Activated CD4-positive, alpha-beta T cell treated with anti-CD3 and anti-CD28 coated beads, Interleukin-2, amount 50 U/mL, for 24 hours (primary cell): Measurements from ENCODE around the gene MRPS9.

Experiments
- DNase-seq, 2 donors: peaks; one replicate each; pipeline ENCODE4 v3.0.0-alpha.2; 2020; ENCODE audit warnings: low read depth in 1 of 2, low spot score in 1 of 2

Gene MRPS9

DNA sequence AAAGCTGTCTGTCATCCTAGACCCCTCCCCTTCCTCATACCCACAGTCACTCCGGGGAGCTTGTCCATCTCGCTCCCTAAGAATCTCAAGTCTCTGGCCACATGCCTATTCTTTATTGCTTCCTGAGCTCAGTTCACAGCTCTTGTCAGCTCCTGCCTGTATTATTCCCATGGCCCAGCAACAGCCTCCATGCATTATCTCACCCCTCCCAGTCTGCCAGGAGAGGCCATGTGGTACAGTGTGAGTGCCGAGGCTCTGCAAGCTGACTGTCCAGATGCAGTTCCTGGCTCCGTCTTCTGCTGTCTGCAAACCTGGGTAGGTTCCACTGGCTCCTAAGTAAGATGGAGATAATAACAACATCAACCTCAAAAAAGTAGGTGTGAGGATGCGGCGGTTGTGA, 79.7 kb downstream of the MRPS9 start:
- DNase-seq, result no peak

DNA sequence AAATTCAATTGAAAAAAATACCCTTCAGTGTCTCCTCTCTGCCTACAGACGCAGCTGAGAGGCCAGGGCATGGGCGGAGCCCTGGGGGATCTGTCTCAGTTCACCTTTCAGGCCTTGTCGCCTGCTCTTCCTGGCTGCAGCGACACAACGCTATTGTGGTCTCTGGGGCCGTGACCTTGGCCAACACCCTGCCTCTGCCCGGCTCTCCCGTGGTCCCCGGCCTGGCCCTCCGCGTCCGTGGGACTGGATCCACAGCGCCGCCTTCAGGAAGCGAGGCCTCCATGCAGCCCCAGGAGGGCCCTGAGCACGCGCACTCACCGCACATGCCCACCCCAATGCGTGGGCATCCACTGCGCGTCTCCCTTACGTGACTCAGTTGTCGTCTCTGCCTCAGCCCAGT, 81.1 kb downstream of the MRPS9 start:
- no peak for DNase-seq

GRCh38 chr2:105121434-105121833, 83.6 kb downstream of the MRPS9 start:
- no peak for DNase-seq

DNA sequence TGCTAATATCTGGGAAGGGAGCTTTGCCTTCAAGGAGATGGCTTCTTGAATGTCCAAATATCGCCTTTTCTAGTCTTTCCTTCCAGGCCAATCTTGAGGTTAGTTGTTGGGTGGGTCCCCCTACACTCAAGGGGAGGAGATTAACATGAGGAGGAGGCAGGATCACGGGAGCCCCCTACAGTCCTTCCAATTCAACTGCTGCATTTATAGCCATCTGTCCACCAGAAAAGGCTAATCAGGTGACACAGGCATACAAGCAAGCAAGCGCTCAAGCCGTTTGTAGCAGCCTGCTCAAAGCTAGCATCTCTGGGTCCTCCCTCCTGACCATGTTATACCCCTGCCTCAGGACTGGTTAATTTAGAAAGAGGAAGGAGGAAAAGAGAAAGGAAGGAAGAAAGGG, 87.6 kb downstream of the MRPS9 start:
- no peak for DNase-seq

- DNase-seq, result no peak
Observed at GRCh38 chr2:105125920-105126319, 88.1 kb downstream of the MRPS9 start.

GRCh38 chr2:105126336-105126735, 88.5 kb downstream of the MRPS9 start:
- DNase-seq, result no peak

DNA sequence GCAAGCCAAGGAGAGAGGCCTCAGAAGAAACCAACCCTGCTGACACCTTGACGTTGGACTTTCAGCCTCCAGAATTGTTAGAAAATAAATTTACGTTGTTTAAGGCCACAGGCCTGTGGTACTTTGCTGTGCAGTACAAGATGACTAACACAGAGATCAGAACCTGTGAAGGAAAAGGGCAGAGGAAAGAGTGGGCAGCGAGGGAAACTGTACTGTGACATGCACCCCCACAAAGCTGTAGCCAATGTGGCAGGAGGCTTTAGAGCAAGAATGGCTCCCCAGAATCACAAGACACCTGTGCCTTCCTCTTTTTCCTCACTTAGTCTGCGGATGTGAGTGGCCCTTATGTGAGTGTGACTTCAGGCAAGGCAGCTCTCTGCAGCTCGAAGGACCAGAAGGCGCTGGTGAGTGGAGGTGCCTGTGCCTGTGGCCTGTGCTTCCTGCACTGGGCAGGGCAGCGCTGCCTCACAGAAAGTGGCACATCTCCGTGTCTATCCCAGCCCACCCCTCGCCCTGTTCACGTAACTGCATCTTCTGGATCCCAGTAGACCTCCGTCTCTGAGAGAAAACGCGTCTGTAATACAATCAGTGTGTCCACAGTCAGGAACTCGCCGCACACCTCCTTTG, 89.5 kb downstream of the MRPS9 start:
- DNase-seq, result no peak

GRCh38 chr2:105129722-105130232, 91.9 kb downstream of the MRPS9 start:
- DNase-seq, result no peak

GRCh38 chr2:105130546-105130945, 92.7 kb downstream of the MRPS9 start:
- no peak for DNase-seq

GRCh38 chr2:105134081-105134480, 96.2 kb downstream of the MRPS9 start:
- DNase-seq, result no peak

- DNase-seq, result no peak
Observed at GRCh38 chr2:105135436-105135835, 97.6 kb downstream of the MRPS9 start.

DNA sequence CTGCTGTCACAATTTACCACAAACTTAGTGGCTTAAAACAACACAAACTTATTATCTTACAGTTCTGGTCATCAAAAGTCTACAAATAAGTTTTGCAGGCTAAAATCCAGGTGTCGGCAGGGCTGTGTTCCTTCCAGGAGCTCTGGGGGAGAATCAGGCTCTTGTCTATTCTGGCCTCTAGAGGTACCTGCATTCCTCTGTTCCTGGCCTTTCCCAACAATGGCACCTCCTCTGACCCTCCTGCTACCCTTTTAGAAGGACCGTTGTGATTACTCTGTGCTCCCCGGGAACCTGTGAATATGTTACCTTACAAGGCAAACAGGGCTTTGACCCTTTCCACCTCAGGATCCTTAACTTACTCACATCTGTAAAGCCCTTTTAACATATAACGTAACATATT, 98.5 kb downstream of the MRPS9 start:
- no peak for DNase-seq

GRCh38 chr2:105138643-105139042, 100.8 kb downstream of the MRPS9 start:
- no peak for DNase-seq

DNA sequence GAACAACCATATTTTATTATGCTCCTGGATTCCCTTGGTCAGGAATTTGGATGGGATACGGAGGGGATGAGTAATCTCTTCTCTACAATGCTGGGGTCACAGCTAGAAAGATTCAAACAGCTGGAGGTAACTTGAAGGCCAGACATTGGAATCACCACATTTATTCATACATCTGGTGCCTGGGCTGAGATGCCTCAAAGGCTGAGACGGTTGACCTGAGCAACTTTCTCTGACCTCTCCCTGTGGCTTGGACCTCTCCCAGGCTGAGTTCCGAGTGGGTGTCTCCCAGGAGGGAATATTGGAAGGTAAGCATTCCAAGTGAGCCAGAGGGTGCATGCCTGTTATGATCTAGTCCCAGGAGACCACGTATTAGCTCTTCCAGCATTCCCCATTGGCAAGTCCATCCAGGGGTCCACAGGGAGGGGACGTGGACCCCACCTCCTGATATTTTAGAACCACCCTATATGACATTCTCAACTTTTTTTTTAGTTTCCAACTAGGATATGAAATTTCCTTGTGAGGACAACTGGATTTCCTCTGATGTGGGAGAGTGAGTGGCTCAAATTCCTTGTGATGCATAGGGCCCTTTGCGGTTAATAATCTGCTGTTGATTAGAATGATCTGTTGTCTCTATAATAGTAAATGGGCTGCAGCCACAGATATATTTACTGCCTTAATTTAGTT, 101.8 kb downstream of the MRPS9 start:
- DNase-seq, result no peak

DNA sequence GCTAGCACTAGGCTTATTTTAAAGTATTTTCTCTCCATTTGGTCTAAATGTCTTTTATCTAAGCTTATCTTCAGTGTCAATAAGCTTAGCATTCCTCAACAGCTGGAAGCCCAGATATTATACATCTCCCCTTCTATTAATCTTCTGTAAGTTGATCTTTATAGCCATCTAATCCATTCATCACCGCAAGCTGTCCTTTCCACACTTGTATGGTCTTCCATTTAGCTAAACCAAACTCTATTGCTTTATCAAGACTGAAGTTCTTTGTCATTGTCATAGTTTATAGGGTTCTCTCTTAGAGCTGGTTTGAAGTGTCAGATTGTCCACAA, 102.3 kb downstream of the MRPS9 start:
- DNase-seq, result no peak

DNA sequence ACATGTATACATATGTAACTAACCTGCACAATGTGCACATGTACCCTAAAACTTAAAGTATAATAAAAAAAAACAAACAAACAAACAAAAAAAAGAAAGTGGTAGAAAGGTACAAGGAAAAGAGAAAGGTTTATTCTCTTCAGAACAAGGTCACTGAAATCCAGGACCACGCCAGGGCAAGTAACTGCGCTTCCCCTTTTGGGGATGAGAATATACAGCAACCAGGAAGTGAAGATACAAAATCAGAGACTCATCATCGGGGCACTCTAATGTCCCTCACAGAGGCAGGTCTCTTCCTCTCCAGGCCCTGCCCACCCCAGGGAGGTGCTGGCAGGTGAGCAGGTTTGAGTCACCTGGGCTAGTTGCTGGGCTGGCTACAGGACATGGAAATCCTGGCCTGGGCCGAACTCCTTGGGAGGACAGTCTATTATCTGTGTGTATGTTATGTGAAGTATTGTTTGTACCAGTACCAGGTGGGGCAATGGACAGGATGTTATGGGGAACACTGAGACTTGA, 103.3 kb downstream of the MRPS9 start:
- DNase-seq, result no peak

DNA sequence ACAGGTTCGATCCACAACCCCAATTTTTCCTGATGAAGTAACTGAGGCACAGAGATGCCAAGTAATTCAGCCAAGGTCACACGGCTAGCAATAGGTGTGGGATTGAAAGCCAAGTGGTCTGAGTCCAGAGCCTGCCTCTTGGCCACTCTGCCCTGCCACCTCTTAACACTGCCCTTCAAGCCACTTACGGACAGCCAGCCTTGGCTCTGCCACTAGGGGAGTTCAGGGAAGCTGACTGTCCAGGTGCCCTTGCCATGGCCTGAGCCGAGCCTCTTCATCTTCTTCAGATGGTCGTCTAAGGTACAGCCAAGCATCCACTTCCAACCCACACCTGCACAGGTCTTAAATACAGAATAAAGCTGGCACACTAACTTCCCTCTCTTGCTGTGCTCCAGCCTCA, 104.4 kb downstream of the MRPS9 start:
- DNase-seq, result no peak

DNA sequence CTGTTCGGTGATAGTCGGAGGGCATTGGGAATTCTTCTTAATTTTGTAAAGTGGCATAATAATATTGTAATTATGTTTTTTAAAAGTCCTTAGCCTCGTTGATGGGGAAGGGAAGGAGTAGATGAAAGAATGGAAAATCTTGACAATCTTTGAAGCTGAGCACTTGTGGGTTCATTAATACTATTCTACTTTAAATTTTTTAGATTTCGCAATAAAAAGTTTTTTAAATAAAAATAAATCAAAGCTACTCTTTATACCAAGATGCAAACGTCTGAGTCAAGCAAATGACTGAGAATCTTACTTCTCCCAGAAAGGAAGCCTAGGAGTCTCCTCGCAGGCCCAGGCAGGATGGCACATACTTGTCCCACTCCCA, 105.2 kb downstream of the MRPS9 start:
- DNase-seq, result no peak

DNA sequence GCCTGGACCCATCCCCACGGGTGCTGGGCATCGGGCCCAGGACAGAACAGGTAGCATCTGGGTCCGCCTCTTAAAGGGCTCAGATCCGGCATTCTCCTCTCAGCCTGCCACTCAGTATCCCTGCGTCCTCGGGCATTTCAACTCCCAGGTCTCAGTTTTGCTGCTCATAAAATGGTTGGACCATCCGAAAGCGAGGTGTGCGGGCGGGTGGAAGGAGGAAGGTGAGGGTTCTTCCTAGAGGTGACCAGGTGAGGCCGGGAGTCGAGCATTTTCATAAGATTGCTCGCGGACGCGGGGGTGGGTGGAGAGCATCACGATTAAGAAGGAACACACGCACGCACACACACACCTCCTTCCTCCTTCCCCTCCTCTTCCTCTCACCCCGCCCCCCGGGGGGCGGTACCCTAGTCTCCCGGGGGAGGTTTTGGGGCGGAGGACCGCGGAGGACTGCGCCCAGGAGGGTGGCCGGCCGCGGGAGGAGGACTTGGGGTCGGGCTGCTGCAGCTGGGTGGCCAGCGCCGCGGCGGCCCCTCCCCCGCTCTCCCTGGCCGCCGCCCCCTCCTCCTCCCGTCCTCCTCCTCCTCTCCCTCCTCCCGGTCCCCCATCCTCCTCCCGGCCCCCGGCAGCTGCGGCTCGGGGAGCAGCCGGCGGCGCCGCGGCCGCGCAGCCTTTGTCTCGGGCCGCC, 105.7 kb downstream of the MRPS9 start:
- DNase-seq, result no peak

- no peak for DNase-seq
Observed at GRCh38 chr2:105144152-105144940, 106.5 kb downstream of the MRPS9 start.

- DNase-seq, result no peak
Observed at GRCh38 chr2:105144941-105145300, 107.1 kb downstream of the MRPS9 start.

DNA sequence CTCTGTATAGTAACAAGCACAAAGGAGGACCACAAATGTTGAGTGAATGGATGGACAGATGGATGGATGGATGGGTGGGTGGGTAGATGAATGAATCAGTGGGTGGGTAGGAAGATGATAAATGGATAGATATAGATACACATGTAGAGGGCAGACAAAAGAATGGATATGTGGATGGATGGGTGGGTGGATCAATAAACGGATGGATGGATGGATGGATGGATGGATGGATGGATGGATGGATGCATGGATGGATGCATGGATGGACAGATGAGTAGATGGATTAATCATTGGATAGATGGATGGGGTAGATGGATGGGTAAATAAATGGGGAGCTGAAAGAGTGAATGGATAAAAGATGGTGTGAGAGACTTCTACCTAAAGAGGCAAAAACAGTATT, 111.4 kb downstream of the MRPS9 start:
- no peak for DNase-seq
